HEK293T (cell line): ENCODE results near the gene PCA3.

Experiments
- ELF4 ChIP-seq: fragments of 450-650 bp; IDR thresholded peaks from 2 replicates; pipeline ENCODE4 v1.6.1; 2017; ENCODE audit warnings: antibody characterized with exemption
- FOXM1 ChIP-seq: fragments of 450-650 bp; IDR thresholded peaks from 2 replicates; pipeline ENCODE4 v1.6.1; 2017; ENCODE audit warnings: mild to moderate bottlenecking, borderline replicate concordance
- SP1 ChIP-seq: fragments of 450-650 bp; IDR thresholded peaks from 2 replicates; pipeline ENCODE4 v1.6.1; 2017
- SUZ12 ChIP-seq: fragments of 450-650 bp; IDR thresholded peaks from 2 replicates; pipeline ENCODE4 v1.6.1; 2016; ENCODE audit warnings: mild to moderate bottlenecking
- TARDBP ChIP-seq: fragments of 450-650 bp; IDR thresholded peaks from 2 replicates; pipeline ENCODE4 v1.6.1; 2016
- TF ChIP-seq, protein P1 (sequence below): fragments of 450-650 bp; IDR thresholded peaks from 2 replicates; pipeline ENCODE4 v1.6.1; 2016

GRCh38 chr9:76803083-76803482 lies 38.8 kb downstream of the PCA3 start:
- TF ChIP-seq, protein P1, sequence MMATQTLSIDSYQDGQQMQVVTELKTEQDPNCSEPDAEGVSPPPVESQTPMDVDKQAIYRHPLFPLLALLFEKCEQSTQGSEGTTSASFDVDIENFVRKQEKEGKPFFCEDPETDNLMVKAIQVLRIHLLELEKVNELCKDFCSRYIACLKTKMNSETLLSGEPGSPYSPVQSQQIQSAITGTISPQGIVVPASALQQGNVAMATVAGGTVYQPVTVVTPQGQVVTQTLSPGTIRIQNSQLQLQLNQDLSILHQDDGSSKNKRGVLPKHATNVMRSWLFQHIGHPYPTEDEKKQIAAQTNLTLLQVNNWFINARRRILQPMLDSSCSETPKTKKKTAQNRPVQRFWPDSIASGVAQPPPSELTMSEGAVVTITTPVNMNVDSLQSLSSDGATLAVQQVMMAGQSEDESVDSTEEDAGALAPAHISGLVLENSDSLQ = no peak
- TF ChIP-seq TARDBP = no peak
- no peak for TF ChIP-seq SUZ12
- TF ChIP-seq SP1 = no peak
- no peak for TF ChIP-seq FOXM1
- TF ChIP-seq ELF4 = no peak
